Measurements from ENCODE around the gene SHISA5. TPM values are rescaled to one million over a fixed set of nuclear protein-coding genes. Genes with fewer than 3 reads are reported as not detected.

The SHISA5 gene
- total RNA-seq, 1 experiment from 2014 or later: 104 TPM

GRCh38 chr3:48466386-48467109 lies 37.4 kb downstream of the SHISA5 start:
- peak overlapping the region; percentile 98 for H3K27ac ChIP-seq (ENCODE audit: low read depth, low read length)
- TF ChIP-seq ZFX (IDR thresholded peaks at IDR 0.05): 0 out of 2 replicates have a peak, but pooled peaks have one; percentile 5
- peak; percentile 1; the same call in 1 of the 2 replicates for TF ChIP-seq POLR2AphosphoS5 (IDR thresholded peaks at IDR 0.05; ENCODE audit: low read depth, low read length)
- TF ChIP-seq SIN3A (IDR thresholded peaks at IDR 0.05; ENCODE audit: low read depth): no peak
- peaks cover 46% of the 10 kb centered on the region for H3K79me2 ChIP-seq (ENCODE audit: insufficient read depth, low read length)
- ChIA-PET CTCF (interaction anchor here (3.3 kb wide), 1 partner anchor 83 kb away, joined by 19 read pairs; no protein-coding TSS in a partner anchor), RAD21 (ENCODE audit: low non-redundant PET in 1 of 2, low total read pairs in 2 of 2, uncharacterized antibody in 2 of 2, unreplicated experiment in 2 of 2) (no interaction called here), POLR2A (interaction anchor here (1.5 kb wide), 1 partner anchor 20 kb away, joined by 5 read pairs; the partner anchor contains the start of gene ATRIP)
- H3K36me3 ChIP-seq (ENCODE audit: control insufficient read depth in 1 of 2, insufficient read depth in 2 of 2, low read length in 2 of 2): peaks cover 0 to 16% of the 10 kb centered on the region in 2 experiments; a peak in 1 of 4 replicates
- H2AFZ ChIP-seq (ENCODE audit: low read depth, low read length, poor library complexity, severe bottlenecking): no peak overlapping the region
- TSS peak; percentile 58 for BruUV-seq (replicated peaks)
- intact Hi-C loops (cut with micrococcal nuclease): no loop called here
- no peaks in the 10 kb centered on the region for H3K9me2 ChIP-seq (ENCODE audit: insufficient read depth)
- H3K9me3 ChIP-seq (ENCODE audit: control insufficient read depth in 1 of 2, insufficient read depth in 1 of 2, low read depth in 1 of 2, low read length in 2 of 2): no peaks in the 10 kb centered on the region
- peak overlapping the region; percentile 92 for H3K4me2 ChIP-seq (ENCODE audit: low read length)
- no peaks in the 10 kb centered on the region for H4K20me1 ChIP-seq (ENCODE audit: insufficient read depth)
- H3K4me3 ChIP-seq (replicated peaks in 1 of 2; ENCODE audit: low read depth in 1 of 2, low read length in 2 of 2): peak overlapping the region; percentile 56 to 60
- DNase-seq (ENCODE audit: low read depth, low spot score) (no peak), ATAC-seq (peak; percentile 21)
- H3K4me1 ChIP-seq (ENCODE audit: control insufficient read depth in 1 of 2, insufficient read depth in 2 of 2, low read length in 2 of 2): peaks cover 18 to 35% of the 10 kb centered on the region in 2 experiments
- no peaks in the 10 kb centered on the region for H3K27me3 ChIP-seq (ENCODE audit: insufficient read depth, low read length)
- H3K9ac ChIP-seq (ENCODE audit: low read length): peak overlapping the region; percentile 82

- peak overlapping the region; percentile 98 for H3K27ac ChIP-seq (ENCODE audit: low read depth, low read length)
- no peak overlapping the region for H2AFZ ChIP-seq (ENCODE audit: low read depth, low read length, poor library complexity, severe bottlenecking)
- H3K79me2 ChIP-seq (ENCODE audit: insufficient read depth, low read length): peaks cover 39% of the 10 kb centered on the region
- H3K4me3 ChIP-seq (replicated peaks in 1 of 2; ENCODE audit: low read depth in 1 of 2, low read length in 2 of 2): peak overlapping the region; percentile 56 to 60
- POLR2A ChIA-PET: interaction anchor here (1.5 kb wide), 1 partner anchor 19 kb away, joined by 5 read pairs; the partner anchor contains the start of gene ATRIP
- CTCF ChIA-PET: interaction anchor here (3.3 kb wide), 1 partner anchor 84 kb away, joined by 19 read pairs; no protein-coding TSS in a partner anchor
- H3K4me1 ChIP-seq (ENCODE audit: control insufficient read depth in 1 of 2, insufficient read depth in 2 of 2, low read length in 2 of 2): peaks cover 16 to 33% of the 10 kb centered on the region in 2 experiments
- no TSS peak for BruUV-seq (replicated peaks)
- H4K20me1 ChIP-seq (ENCODE audit: insufficient read depth): no peaks in the 10 kb centered on the region
- H3K9ac ChIP-seq (ENCODE audit: low read length): peak overlapping the region; percentile 82
- RAD21 ChIA-PET (ENCODE audit: low non-redundant PET in 1 of 2, low total read pairs in 2 of 2, uncharacterized antibody in 2 of 2, unreplicated experiment in 2 of 2): no interaction called here
- peaks cover 6 to 18% of the 10 kb centered on the region in 2 experiments; a peak in 3 of 4 replicates for H3K36me3 ChIP-seq (ENCODE audit: control insufficient read depth in 1 of 2, insufficient read depth in 2 of 2, low read length in 2 of 2)
- peak; percentile 96 for DNase-seq (ENCODE audit: low read depth, low spot score)
- TF ChIP-seq ZFX (IDR thresholded peaks at IDR 0.05): peak; percentile 37; the same call in 1 of the 2 replicates
- TF ChIP-seq, protein P1, sequence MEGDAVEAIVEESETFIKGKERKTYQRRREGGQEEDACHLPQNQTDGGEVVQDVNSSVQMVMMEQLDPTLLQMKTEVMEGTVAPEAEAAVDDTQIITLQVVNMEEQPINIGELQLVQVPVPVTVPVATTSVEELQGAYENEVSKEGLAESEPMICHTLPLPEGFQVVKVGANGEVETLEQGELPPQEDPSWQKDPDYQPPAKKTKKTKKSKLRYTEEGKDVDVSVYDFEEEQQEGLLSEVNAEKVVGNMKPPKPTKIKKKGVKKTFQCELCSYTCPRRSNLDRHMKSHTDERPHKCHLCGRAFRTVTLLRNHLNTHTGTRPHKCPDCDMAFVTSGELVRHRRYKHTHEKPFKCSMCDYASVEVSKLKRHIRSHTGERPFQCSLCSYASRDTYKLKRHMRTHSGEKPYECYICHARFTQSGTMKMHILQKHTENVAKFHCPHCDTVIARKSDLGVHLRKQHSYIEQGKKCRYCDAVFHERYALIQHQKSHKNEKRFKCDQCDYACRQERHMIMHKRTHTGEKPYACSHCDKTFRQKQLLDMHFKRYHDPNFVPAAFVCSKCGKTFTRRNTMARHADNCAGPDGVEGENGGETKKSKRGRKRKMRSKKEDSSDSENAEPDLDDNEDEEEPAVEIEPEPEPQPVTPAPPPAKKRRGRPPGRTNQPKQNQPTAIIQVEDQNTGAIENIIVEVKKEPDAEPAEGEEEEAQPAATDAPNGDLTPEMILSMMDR (IDR thresholded peaks at IDR 0.05 in 2 of 3, conservative IDR thresholded peaks at IDR 0.05 in 1 of 3; ENCODE audit: borderline replicate concordance in 1 of 3, insufficient read depth in 1 of 3, low read depth in 2 of 3, low read length in 2 of 3): peak in 2 of 3 experiments; percentile 62 to 64; a peak in 4 of 6 replicates
- TF ChIP-seq, protein P2, sequence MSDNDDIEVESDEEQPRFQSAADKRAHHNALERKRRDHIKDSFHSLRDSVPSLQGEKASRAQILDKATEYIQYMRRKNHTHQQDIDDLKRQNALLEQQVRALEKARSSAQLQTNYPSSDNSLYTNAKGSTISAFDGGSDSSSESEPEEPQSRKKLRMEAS (IDR thresholded peaks at IDR 0.05): no peak
- no peak for TF ChIP-seq JUND (IDR thresholded peaks at IDR 0.05)
- peak; percentile 5 for TF ChIP-seq YY1 (IDR thresholded peaks at IDR 0.05; ENCODE audit: extremely low read depth, insufficient replicate concordance, low read depth, low read length)
- TF ChIP-seq POLR2AphosphoS5 (IDR thresholded peaks at IDR 0.05; ENCODE audit: low read depth, low read length): peak; percentile 58
- peak; percentile 21 for TF ChIP-seq ZBTB33 (IDR thresholded peaks at IDR 0.05; ENCODE audit: extremely low read depth, insufficient replicate concordance, low read length)
- intact Hi-C loops (cut with micrococcal nuclease): loop anchor here (1.0 to 2.0 kb wide), 3 partner anchors 42 to 169 kb away; partner anchors contain the start of gene SLC26A6
- H3K4me2 ChIP-seq (ENCODE audit: low read length): peak overlapping the region; percentile 92
- H3K9me2 ChIP-seq (ENCODE audit: insufficient read depth): no peaks in the 10 kb centered on the region
- H3K9me3 ChIP-seq (ENCODE audit: control insufficient read depth in 1 of 2, insufficient read depth in 1 of 2, low read depth in 1 of 2, low read length in 2 of 2): no peaks in the 10 kb centered on the region
- no peaks in the 10 kb centered on the region for H3K27me3 ChIP-seq (ENCODE audit: insufficient read depth, low read length)
- peak; percentile 85 for ATAC-seq
These were observed 38.2 kb downstream of the SHISA5 start for GRCh38 chr3:48465531-48466378.
